Jurkat, Clone E6-1 (cell line): ENCODE measurements around the gene PRMT5. TPM values are rescaled to one million over a fixed set of nuclear protein-coding genes. Genes with fewer than 3 reads are reported as not detected.
"Not testable (repeated sequence)": the region's sequence is repeated elsewhere in the genome, so short reads cannot be mapped to it uniquely, and the experiment has no call there.

Experiments used
- DNase-seq: peaks from one replicate; pipeline ENCODE4 v3.0.0-alpha.2; 2011; ENCODE audit warnings: low read depth, low spot score
- H3K4me3 ChIP-seq: 2 replicates; pipeline ENCODE4 v1.5.1; 2011; ENCODE audit warnings: mild to moderate bottlenecking, low read length, control low read depth, moderate library complexity
- polyA plus RNA-seq: library from polyadenylated mRNA; unstranded; fragments of >200 nt; gene quantifications from one replicate; pipeline ENCODE4 v1.2.1, GENCODE V29; 2012; ENCODE audit warnings: missing spikeins; ENCODE audit not compliant: insufficient read length, insufficient read depth

PRMT5 gene
- polyA plus RNA-seq: 168 TPM

DNA sequence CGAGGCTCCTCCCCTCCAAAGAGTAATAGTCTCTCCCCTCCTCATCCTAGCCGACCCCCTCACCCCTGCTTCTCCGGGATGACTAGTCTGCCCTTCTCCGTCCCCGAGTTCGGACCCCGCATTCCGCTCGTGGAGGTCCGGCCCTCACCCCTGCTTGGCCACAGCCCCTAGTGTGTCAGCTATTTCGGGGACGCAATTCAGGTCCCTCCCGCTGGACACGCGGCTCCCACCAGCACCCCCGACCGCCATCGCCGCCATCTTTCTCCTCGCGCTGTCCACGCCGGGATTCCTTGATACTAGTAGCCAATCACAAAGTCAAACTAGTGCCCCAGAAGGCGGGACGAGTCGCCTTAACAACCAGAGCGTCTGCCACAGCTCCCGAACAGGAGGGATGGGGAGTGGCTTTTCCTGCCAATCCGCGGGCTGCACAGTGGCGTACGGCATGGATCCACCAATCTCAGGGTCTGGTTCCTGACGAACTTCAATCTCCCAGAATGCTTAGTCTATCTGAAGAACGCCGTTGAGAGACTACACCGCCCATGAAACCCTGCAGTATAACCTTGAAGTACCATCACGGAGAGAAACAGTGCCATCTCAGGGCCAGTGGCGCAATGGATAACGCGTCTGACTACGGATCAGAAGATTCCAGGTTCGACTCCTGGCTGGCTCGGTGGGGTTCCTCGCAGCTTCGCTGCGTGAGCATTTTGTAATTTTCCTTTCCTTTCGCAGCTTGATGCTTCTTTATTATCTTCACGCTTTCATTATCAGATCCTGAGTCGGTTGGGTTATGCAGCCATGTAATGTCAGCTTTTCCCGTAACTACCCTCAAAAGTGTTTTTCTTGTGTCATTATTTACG, at the start of gene PRMT5:
TSS of gene PRMT5 (minus strand) at position 273 of the 857 bp plus-strand sequence. CDS start at position 258, 15 bp downstream.
- H3K4me3 ChIP-seq: peak within 1 kb of the TSS; percentile 100
- DNase-seq: peak; percentile 100

GRCh38 chr14:22978487-22978837, 49.3 kb upstream of the PRMT5 start:
- no peak overlapping the region for H3K4me3 ChIP-seq

DNA sequence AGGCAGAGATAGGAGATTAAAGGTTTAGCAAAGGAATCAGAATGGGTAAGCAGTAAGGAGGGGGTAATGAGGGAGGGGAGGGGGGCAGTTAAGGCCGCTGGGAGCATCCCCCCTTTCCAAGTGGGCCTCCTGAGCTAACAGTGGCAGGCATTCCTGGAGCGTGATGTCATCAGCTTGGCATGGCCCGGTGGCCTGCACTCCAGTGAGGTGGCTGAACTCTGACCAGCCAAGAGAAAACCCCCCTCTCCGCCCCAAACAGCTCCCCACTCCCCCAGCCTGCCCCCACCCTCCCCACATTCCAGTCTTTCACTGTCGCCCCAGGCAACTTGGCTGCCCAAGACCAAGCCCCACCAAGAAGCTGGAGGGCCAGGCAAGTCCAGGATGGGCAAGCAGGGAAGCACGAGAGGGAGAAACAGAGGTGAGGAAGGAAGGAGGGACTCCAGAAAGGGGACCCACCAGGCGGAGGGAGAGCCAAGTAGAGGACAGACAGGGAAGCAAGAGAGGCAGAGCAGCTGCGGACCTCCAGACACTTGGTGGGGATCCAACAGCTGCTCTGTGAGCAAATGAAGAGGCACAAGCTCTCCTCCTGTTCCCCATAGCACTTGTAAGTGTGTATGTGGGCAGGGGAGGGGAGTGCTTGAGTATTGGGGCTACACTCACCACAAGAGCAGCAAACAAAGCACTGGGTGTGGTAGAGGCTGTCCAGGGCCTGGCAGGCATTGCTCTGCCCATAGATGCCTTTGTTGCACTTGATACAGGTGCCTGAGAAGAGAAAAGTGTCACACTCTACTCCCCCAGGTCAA, 48.7 kb upstream of the PRMT5 start:
- no peak overlapping the region for H3K4me3 ChIP-seq
- DNase-seq: no peak

More at GRCh38 chr14:22978487-22978837, 49.3 kb upstream of the PRMT5 start:
- DNase-seq: no peak

DNA sequence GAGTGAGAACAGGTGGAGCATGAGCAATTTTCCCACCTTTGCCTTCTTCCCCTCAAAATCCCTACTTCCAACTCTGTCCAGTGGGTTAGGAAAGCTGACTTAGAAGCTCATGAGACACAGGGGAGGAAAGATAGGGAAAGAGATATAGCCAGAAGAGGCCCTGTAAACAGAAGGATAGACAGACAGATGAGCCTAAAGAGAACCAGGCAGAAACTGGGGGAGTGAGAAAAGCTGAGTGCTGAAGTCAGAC, 48.2 kb upstream of the PRMT5 start:
- no peak overlapping the region for H3K4me3 ChIP-seq
- DNase-seq: no peak

GRCh38 chr14:22976620-22977433, 47.7 kb upstream of the PRMT5 start:
- DNase-seq: no peak
- H3K4me3 ChIP-seq: no peak overlapping the region

DNA sequence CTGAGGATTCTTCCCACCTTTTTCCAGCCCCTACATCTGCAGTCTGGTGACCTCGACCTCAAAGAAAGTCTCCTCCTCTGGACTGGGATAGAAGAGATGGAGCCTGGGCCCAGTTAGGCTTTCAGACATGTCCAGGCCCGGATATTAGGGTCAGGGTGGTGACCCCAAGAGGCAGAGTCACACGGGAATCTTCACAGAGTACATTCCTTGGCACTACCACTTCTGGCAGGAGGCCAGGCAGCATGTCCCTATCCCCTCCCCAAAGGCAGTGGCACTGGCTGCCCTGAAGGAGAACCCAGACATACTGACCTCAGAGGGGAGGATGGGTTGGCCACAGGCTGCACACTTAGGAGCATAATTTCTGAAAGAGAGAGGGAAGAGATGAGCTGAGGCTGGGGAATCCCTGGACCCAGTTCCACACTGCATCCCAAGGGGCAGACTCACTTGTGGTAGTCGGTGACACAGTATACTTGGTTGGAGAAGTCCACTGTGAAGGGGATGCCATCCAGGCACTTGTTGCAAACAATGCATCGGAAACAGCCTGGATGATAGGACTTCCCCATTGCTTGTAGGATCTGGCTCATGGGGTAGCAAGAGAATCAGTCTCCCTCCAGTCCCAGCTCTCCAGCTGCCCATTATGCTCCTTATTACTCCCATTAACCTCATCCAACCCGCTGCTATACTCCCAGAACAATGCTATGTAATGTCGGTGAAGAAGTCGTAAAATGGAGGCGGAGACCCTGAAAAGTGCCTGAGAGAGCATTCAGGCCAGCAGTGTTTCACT, 45.5 kb upstream of the PRMT5 start:
- no peak for DNase-seq

DNA sequence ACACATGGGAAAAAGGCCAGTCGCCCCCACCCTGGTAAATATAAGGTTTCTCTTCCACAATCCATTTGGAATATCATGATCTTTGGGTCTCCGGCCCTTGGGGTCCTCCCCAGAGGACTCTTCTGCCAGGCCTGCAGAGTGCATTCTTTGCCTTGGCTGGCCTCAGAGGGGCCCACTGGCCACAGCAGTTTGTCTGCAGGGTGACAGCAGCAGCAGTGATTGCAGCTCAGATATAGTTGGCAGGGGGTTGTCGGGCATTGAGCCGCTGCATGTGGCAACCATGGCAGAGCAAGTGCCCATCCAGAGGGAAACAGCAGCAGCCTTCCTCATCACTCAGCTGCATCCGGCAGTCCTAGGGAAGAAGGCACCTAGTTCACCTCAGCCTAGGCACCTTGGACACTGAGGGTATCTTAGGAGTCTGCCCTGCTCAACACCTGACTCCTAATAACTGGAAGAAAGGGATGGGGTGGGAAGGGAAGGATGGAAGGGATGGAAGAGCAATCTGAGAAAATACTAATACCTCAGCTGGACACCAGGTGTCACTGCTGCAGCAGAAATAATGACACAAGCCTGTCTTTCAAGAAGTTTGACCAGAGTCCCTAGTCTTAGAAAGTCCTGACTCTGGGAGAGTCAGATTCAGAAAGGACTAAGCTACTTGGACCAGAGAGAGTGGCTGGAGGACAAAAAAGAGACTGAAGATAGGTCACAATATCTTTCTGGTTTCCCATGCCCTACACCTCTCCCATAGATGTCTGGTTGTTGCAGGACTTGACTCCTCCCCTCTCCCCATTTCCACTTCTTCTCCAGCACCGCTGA, 44.2 kb upstream of the PRMT5 start:
- peak; percentile 30 for DNase-seq
- no peak overlapping the region for H3K4me3 ChIP-seq

More for the DNA sequence above, 45.5 kb upstream of the PRMT5 start:
- no peak overlapping the region for H3K4me3 ChIP-seq

- no peak overlapping the region for H3K4me3 ChIP-seq
- no peak for DNase-seq
Observed at GRCh38 chr14:22972313-22972930, 43.2 kb upstream of the PRMT5 start.

DNA sequence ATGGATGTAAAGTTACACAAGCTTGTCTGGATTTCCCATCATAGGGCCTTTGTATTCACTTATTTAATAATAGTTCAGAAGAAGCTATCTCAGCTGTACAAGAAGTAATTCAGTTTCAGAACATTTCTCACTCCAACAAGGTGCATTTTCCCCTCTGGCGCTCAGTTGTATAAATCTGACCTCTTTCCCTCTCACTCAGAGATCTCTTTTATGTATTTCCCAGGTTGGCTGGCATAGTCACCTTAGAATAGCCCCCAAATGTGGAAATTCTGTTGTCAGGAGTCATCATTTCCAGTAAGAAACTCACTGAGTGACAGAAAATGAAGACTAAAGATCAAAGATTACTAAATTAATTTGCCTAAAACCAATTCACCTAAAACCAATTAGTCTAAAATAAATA, 42.0 kb upstream of the PRMT5 start:
- no peak for DNase-seq
- H3K4me3 ChIP-seq: no peak overlapping the region

DNA sequence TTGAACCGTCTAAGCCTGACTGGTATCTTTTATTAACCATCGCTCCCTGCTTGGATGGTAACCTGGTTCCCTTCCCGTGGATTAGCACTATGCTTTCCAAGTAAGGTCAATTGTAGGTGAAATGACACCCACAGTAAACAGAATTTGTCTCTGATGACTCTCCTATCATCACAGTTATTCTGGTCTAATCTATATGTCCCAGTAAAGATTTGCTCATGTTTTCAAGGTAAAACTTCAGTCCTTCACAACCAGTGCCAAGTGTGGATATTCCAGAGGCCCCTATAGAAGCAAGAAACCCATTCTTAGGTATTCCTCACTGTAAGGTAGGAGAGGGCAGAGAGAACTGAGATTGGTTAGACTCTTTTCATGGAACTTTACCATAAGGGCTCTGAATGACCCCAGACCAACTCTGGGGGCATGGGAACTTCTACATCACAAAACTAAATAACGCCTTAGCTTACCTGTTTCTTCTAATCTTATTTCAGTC, 37.6 kb upstream of the PRMT5 start:
- no peak for DNase-seq
- H3K4me3 ChIP-seq: no peak overlapping the region

- not testable (repeated sequence) for H3K4me3 ChIP-seq, DNase-seq
Observed at GRCh38 chr14:22965916-22966782, 37.0 kb upstream of the PRMT5 start.

DNA sequence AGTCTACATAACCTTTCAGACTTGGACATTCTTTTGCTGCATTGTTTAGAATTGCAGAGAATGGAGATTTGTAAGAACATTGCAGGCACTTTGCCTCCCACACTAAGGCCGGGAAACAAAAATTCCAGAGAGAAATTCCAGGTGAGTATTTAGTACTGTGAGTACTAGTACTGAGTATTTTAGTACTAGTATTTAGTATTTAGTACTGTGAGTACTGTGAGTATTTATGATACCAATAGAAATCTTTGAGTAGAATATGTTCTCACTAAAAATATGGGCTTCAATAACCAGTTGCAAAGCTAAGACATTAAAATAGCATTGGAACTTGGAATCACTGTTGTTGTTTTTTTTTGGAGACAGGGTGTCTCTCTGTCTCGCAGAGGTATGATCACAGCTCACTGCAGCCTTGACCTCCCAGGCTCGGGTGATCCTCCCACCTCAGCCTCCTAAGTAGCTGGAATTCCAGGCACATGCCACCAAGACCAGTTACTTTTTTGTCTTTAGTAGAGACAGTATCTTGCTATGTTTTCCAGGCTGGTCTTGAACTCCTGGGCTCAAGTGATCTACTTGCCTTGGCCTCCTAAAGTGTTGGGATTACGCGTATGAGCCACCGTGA, 33.0 kb upstream of the PRMT5 start:
- DNase-seq: no peak
- no peak overlapping the region for H3K4me3 ChIP-seq

DNA sequence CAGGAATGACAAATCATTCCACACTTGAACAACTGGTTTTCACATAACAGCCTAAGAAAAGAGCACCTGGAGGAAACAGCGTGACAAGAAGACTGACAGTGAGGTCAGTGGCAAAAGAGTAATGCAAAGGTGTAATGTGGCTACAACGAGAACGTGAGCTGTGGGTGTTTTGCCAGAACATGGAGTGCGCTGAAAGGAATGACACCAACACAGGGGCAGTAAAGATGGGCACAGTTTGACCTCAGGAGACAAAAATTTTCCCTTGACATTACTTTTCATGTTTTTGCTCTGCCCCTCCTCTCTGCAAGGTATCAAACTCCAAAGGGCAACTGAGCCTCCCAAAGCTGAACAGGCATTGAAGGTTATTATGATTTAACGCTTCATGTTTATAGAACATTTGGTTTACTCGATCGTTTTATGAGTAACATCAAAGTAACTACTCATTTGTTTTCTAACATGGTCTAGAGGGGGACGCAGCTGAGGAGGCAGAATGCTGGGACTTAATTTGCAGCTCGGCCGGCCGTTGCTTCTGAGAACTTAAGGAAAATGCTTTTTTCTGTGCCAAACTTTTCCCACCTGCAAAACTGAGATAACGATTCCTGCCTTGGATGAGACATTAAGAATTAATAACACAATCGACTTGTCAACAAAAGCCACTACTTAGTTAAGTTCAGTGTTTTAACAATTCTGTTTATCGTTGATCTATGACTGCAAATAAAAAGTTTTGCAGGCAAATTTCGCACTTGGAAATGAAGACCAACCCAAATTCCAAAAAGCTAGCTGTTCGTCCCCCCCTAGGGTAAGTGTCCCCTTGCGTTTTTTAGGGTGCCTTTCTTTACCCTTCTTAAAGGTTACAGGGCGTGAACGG, 26.8 kb upstream of the PRMT5 start:
- peak overlapping the region; percentile 71 for H3K4me3 ChIP-seq
- no peak for DNase-seq

DNA sequence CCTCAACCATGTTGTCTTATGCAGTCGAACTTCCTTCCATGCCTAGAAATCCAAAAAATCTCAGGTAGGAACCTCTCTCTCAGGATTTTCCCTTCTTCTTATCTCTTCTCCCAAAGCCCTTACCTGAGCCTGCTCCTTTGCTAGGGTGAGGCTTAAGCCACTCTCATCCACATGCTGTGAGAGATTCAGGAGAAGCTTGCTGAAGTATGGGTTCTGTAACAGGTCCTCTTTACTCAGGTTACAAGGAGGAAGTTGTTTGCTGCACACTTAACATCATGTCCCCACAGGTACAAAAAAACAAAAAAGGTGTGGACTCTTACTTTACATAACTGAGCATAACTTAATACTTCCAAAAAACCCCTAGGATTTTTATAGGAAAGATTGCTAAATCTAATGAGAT, 23.2 kb upstream of the PRMT5 start:
- no peak overlapping the region for H3K4me3 ChIP-seq
- DNase-seq: no peak

- not testable (repeated sequence) for DNase-seq, H3K4me3 ChIP-seq
Observed at GRCh38 chr14:22951795-22952194, 22.6 kb upstream of the PRMT5 start.
